K562 (cell line): ENCODE results near the gene IGF2. TPM values are rescaled to one million over a fixed set of nuclear protein-coding genes. Genes with fewer than 3 reads are reported as not detected.

Source experiments
- ATAC-seq: fragments of 200-7000 bp; cut with Tn5 transposase; 3 replicates; pipeline ENCODE4 v1.9.1; 2020; ENCODE audit warnings: moderate library complexity
- BruUV-seq: library from RNA; stranded (reverse); fragments of 400-500 nt; replicated peaks from 2 replicates; lab custom pipeline; 2021; lab: Mats Ljungman, UMichigan
- CTCF ChIA-PET: fragments of 300-600 bp; formaldehyde crosslinking; extraction: SDS; loops from one replicate; lab custom pipeline; 2021; ENCODE audit warnings: low intra/inter-chr PET ratio; lab: Yijun Ruan, JAX
- POLR2A ChIA-PET: fragments of 300-600, 350-650 bp; sonication (Branson Sonifier 250); formaldehyde crosslinking; extraction: SDS; loops from one replicate; lab custom pipeline; 2021; ENCODE audit warnings: antibody characterized with exemption, inconsistent platforms; lab: Yijun Ruan, JAX
- DNase-seq, 4 experiments: peaks; one replicate each; pipeline versions ENCODE4 v3.0.0 to v3.0.0-alpha.2; 2011 to 2018; ENCODE audit warnings: low spot score in 3 of 4, mixed read lengths in 3 of 4; ENCODE audit errors: extremely low read depth in 1 of 4
- FAIRE-seq: peaks from 2 replicates; lab custom pipeline; 2011; peaks lifted over from hg19 to GRCh38; lab: Jason Lieb, UNC
- H2AFZ ChIP-seq: 2 replicates; pipeline ENCODE4 v1.6.0; 2011; ENCODE audit warnings: low read depth, low read length, control low read depth, inconsistent platforms
- H3K27ac ChIP-seq: fragments of 200-600 bp; 3 replicates; pipeline ENCODE4 v1.8.0; 2011; ENCODE audit warnings: low read depth, mild to moderate bottlenecking, control low read depth, inconsistent platforms, low read length, moderate library complexity, mixed read lengths; ENCODE audit errors: extremely low read depth
- H3K27me3 ChIP-seq, 2 experiments: fragments of 300-600 bp in 1 of 2; 2 replicates in 1 of 2; 3 replicates in 1 of 2; pipeline versions ENCODE4 v1.6.0 to v1.8.0; 2011; ENCODE audit warnings: inconsistent platforms in 2 of 2, low read length in 2 of 2, mild to moderate bottlenecking in 1 of 2, mixed read lengths in 1 of 2, moderate library complexity in 1 of 2; ENCODE audit not compliant: control insufficient read depth in 2 of 2, insufficient read depth in 2 of 2
- H3K36me3 ChIP-seq: fragments of 300-600 bp; 3 replicates; pipeline ENCODE4 v1.8.0; 2011; ENCODE audit warnings: mild to moderate bottlenecking, low read length, inconsistent platforms; ENCODE audit not compliant: control insufficient read depth, insufficient read depth
- H3K4me1 ChIP-seq, 2 experiments: fragments of 200-600 bp in 1 of 2; replicated peaks in 1 of 2; 2 replicates in 1 of 2; 3 replicates in 1 of 2; pipeline versions ENCODE4 v1.5.1 to v1.8.0; 2011; ENCODE audit warnings: inconsistent platforms in 2 of 2, low read length in 2 of 2, mild to moderate bottlenecking in 1 of 2, mixed read lengths in 1 of 2, moderate library complexity in 1 of 2; ENCODE audit not compliant: control insufficient read depth in 2 of 2, insufficient read depth in 2 of 2
- H3K4me2 ChIP-seq: 2 replicates; pipeline ENCODE4 v1.6.1; 2011; ENCODE audit warnings: low read length, control low read depth, inconsistent platforms, mixed read lengths; ENCODE audit not compliant: insufficient read depth
- H3K4me3 ChIP-seq: fragments of 200-600 bp; sonication (generic), shearing (Covaris generic); 2 replicates; pipeline ENCODE4 v1.5.1; 2016; ENCODE audit warnings: control low read depth, inconsistent platforms
- H3K79me2 ChIP-seq: fragments of 200-600 bp; 3 replicates; pipeline ENCODE4 v1.8.0; 2011; ENCODE audit warnings: low read length, inconsistent platforms; ENCODE audit not compliant: control insufficient read depth, insufficient read depth
- H3K9ac ChIP-seq, 2 experiments: 2 replicates each; pipeline versions ENCODE4 v1.6.0 to v1.6.1; 2011; ENCODE audit warnings: low read depth in 2 of 2, low read length in 2 of 2, control low read depth in 1 of 2, inconsistent platforms in 1 of 2, mild to moderate bottlenecking in 1 of 2, mixed read lengths in 1 of 2; ENCODE audit not compliant: insufficient read depth in 1 of 2
- H3K9me1 ChIP-seq: one replicate; pipeline ENCODE4 v1.6.0; 2011; ENCODE audit warnings: inconsistent platforms, mild to moderate bottlenecking, low read length, moderate library complexity; ENCODE audit not compliant: control insufficient read depth, insufficient read depth
- H3K9me3 ChIP-seq: replicated peaks from 2 replicates; pipeline ENCODE4 v1.5.1; 2011; ENCODE audit warnings: low read depth, low read length, inconsistent platforms; ENCODE audit not compliant: control insufficient read depth, insufficient read depth
- H4K20me1 ChIP-seq: replicated peaks from 2 replicates; pipeline ENCODE4 v1.6.1; 2011; ENCODE audit warnings: low read length, inconsistent platforms, mixed read lengths; ENCODE audit not compliant: control insufficient read depth, insufficient read depth
- CHAMP1 ChIP-seq: fragments of 450-650 bp; IDR thresholded peaks from 2 replicates; pipeline ENCODE4 v1.6.1; 2016; ENCODE audit warnings: mild to moderate bottlenecking
- NCOR1 ChIP-seq: fragments of 450-650 bp; IDR thresholded peaks from 2 replicates; pipeline ENCODE4 v1.6.1; 2016; ENCODE audit warnings: mild to moderate bottlenecking, moderate library complexity
- WGBS: fragments of 100-300 bp; shearing (Covaris generic); methylation state at CpG from one replicate; pipeline ENCODE4 v1.1.6; 2016; ENCODE audit warnings: low coverage, mixed read lengths; ENCODE audit not compliant: insufficient coverage; ENCODE audit errors: missing lambda C conversion rate; 5-methylcytosine and 5-hydroxymethylcytosine counted together
- in situ Hi-C: fragments of 300-500 bp; cut with MboI; formaldehyde crosslinking; loops from 4 replicates; pipeline ENCODE4 v1.15.0; 2018; ENCODE audit warnings: inconsistent platforms, mixed read lengths
- intact Hi-C: fragments of 100-400 bp; cut with micrococcal nuclease; formaldehyde crosslinking; loops from 2 replicates; pipeline ENCODE4 v1.14.2; 2022
- polyA plus RNA-seq, 8 experiments: library from polyadenylated mRNA; depleted of rRNA in 4 of 8; stranded (reverse) in 5 of 8; unstranded in 3 of 8; fragments of >200 nt; fragmentation: Nextera tagmentation in 2 of 8; fragmentation: Illumina TruSeq in 1 of 8; extraction: Ambion mirVana in 2 of 8; extraction: Trizol in 1 of 8; gene quantifications; 2 replicates each; pipeline versions ENCODE4 v1.2.1 to v1.2.3, GENCODE V29; 2011 to 2014; ENCODE audit warnings: inconsistent platforms in 1 of 8, missing spikeins in 1 of 8
- total RNA-seq, 7 experiments: library from RNA; depleted of rRNA in 6 of 7; stranded (reverse); fragments of >200 nt in 6 of 7; fragmentation: Illumina TruSeq in 2 of 7; extraction: Trizol in 2 of 7; gene quantifications; 2 replicates each; pipeline versions ENCODE4 v1.2.1 to v1.2.3, GENCODE V29; 2011 to 2021; ENCODE audit warnings: low replicate concordance in 1 of 7

Gene IGF2
- total and polyA plus RNA-seq, 9 of the 15 experiments (the other 6 are each of a cell fraction or from before 2014, with no cell fraction given), result 0.16 TPM; not detected in 8

GRCh38 chr11:2108675-2109491, 30.3 kb downstream of the IGF2 start:
- Histone ChIP-seq H3K27me3 (peaks cover 10 to 50% of the 10 kb centered on the region in 2 experiments; a peak in 4 of 5 replicates), H3K4me3 (no peak overlapping the region), H3K9me3 (no peaks in the 10 kb centered on the region), H3K4me1 (peaks cover 0 to 11% of the 10 kb centered on the region in 2 experiments; a peak in 1 of 5 replicates), H4K20me1 (peaks cover 3% of the 10 kb centered on the region; the same call in 1 of the 2 replicates), H3K36me3 (no peaks in the 10 kb centered on the region), H3K79me2 (no peaks in the 10 kb centered on the region), H3K9me1 (no peaks in the 10 kb centered on the region), H3K27ac (no peak overlapping the region), H3K9ac (no peak overlapping the region), H2AFZ (no peak overlapping the region), H3K4me2 (no peak overlapping the region)
- TF ChIP-seq NCOR1 (no peak), CHAMP1 (no peak)
- intact Hi-C loops (no loop called here), in situ Hi-C loops (no loop called here)
- ATAC-seq, result no peak
- CTCF ChIA-PET, result no interaction called here
- no TSS peak for BruUV-seq
- WGBS, result 4% methylated on average over 10 of the region's 23 CpGs
- no peak for DNase-seq
- POLR2A ChIA-PET, result interaction anchor here (0.6 kb wide), 1 partner anchor 40 kb away, joined by 3 read pairs; no protein-coding TSS in a partner anchor
- no peak for FAIRE-seq
